Heart left ventricle (tissue), 16 donors: Measurements from ENCODE around the gene STEAP1B. TPM values are rescaled to one million over a fixed set of nuclear protein-coding genes. Genes with fewer than 3 reads are reported as not detected.
A peak's percentile ranks its signal among the peaks of the same experiment; 100 is the strongest.

Source experiments
- ATAC-seq, 4 donors: fragments of 200-7000 bp; cut with Tn5 transposase; one replicate each; pipeline ENCODE4 v1.9.1; 2020 to 2022; ENCODE audit warnings: moderate library complexity in 4 of 4, mild to moderate bottlenecking in 3 of 4, moderate number of reproducible peaks in 1 of 4
- DNase-seq, 5 donors: peaks; one replicate each; pipeline ENCODE4 v3.0.0-alpha.2; 2020
- H3K27ac ChIP-seq, 12 donors: fragments of 200-600 bp; sonication (generic) in 4 of 12; one replicate each; pipeline versions ENCODE4 v1.5.0 to v1.8.0; 2016 to 2022; ENCODE audit warnings: mild to moderate bottlenecking in 2 of 12
- H3K27me3 ChIP-seq, 9 donors: fragments of 200-600 bp; sonication (generic) in 2 of 9; one replicate each; pipeline versions ENCODE4 v1.5.1 to v1.8.0; 2016 to 2022; ENCODE audit warnings: mild to moderate bottlenecking in 3 of 9
- H3K36me3 ChIP-seq, 9 donors: fragments of 200-600 bp; sonication (generic) in 2 of 9; one replicate each; pipeline versions ENCODE4 v1.5.0 to v1.8.0; 2018 to 2022; ENCODE audit warnings: mild to moderate bottlenecking in 2 of 9
- H3K4me1 ChIP-seq, 12 donors: fragments of 200-600 bp; sonication (generic) in 4 of 12; one replicate each; pipeline versions ENCODE4 v1.5.0 to v1.8.0; 2016 to 2022; ENCODE audit warnings: mild to moderate bottlenecking in 3 of 12
- H3K4me3 ChIP-seq, 12 donors: fragments of 200-600 bp; sonication (generic) in 4 of 12; one replicate each; pipeline versions ENCODE4 v1.5.0 to v1.8.0; 2017 to 2022; ENCODE audit warnings: mild to moderate bottlenecking in 9 of 12, moderate library complexity in 4 of 12
- H3K9me3 ChIP-seq, 12 donors: fragments of 200-600 bp; sonication (generic) in 4 of 12; one replicate each; pipeline versions ENCODE4 v1.5.0 to v1.8.0; 2016 to 2022; ENCODE audit warnings: mild to moderate bottlenecking in 1 of 12
- CTCF ChIP-seq, 12 donors: fragments of 200-600 bp; sonication (generic) in 4 of 12; IDR thresholded peaks; one replicate each; pipeline versions ENCODE4 v1.5.0 to v1.8.0; 2018 to 2022; ENCODE audit warnings: antibody characterized with exemption in 12 of 12, mild to moderate bottlenecking in 5 of 12
- POLR2A ChIP-seq, 2 donors: fragments of 450-650 bp; IDR thresholded peaks; one replicate each; pipeline ENCODE4 v1.6.1; 2017; ENCODE audit warnings: antibody characterized with exemption in 2 of 2, mild to moderate bottlenecking in 2 of 2, moderate library complexity in 2 of 2
- WGBS, 4 donors: extraction: QIAGEN DNeasy Blood & Tissue Kit in 2 of 4; methylation state at CpG; one replicate each; pipeline versions ENCODE4 v1.1.5 to v1.1.7; 2013 to 2018; 5-methylcytosine and 5-hydroxymethylcytosine counted together
- intact Hi-C, 10 donors: fragments of 100-400 bp; cut with DNase I; formaldehyde crosslinking; loops; one replicate each; pipeline versions ENCODE4 v1.11.1 to v1.14.2; 2022
- polyA plus RNA-seq, 2 donors: library from polyadenylated mRNA; stranded (reverse); fragments of 200-250 nt; gene quantifications; one replicate each; pipeline ENCODE4 v1.2.3, GENCODE V29; 2013
- total RNA-seq, 9 donors: library from RNA; depleted of rRNA in 2 of 9; stranded (reverse); fragments of >200 nt in 2 of 9; fragmentation: NEBNext Ultra II Directional in 3 of 9; extraction: Animal tissue kit (Norgen Biotek cat#: 25700) in 3 of 9; gene quantifications; one replicate each; pipeline versions ENCODE4 v1.1.0 to v1.2.4, GENCODE V29; 2016 to 2023
- donor health status: ischemic (EF 13 %, LVEDD 7.1; RV severe dilation, severe dysfunction).
- donor health status: healthy with polysubstance abuse.
- donor health status: DM: no; HTN: yes; CAD: no.
- donor health status: DM: no; HTN: no; CAD: no.
- donor health status: ischemic (EF 25% LVEDD 6.9; RV normal size, moderate dysfunction).
- donor health status: ischemic (EF 25% LVEDD 5.7; RV mildly dilated, moderate dysfunction).
- donor health status: healthy.
- donor health status: DM: yes; HTN: yes; CAD: no.
- donor health status: ischemic (EF 35%, LVEDD 5.7; RV mildly dilated, moderate dysfunction).
- donor health status: nonischemic (EF 11% LVEDD 7.7; RV severe dilation, severe dysfunction).
- donor health status: DM: yes; HTN: yes; CAD: no.
- donor health status: PGD.
- donor health status: ischemic (EF 29% LVEDD 5.4; RV normal size, mild dysfunction).
- donor health status: nonischemic (EF 23%, LVEDD 6.1; RV moderate dilation, normal function).

STEAP1B gene
- total and polyA plus RNA-seq, 11 donors: 0.26 to 1.7 (median 0.51) TPM; not detected in 2

GRCh38 chr7:22460363-22460988 is 39.5 kb downstream of the STEAP1B start:
- intact Hi-C loops: no loop called here
- H3K27ac ChIP-seq: no peak overlapping the region
- H3K36me3 ChIP-seq: no peaks in the 10 kb centered on the region
- TF ChIP-seq POLR2A (IDR thresholded peaks at IDR 0.05): no peak
- ATAC-seq: no peak
- no peak overlapping the region for H3K4me3 ChIP-seq
- no peak for DNase-seq
- H3K27me3 ChIP-seq: no peaks in the 10 kb centered on the region
- 85 to 96% (median 94%) methylated on average over 5 of the region's 5 CpGs for WGBS, 4 donors
- peaks cover 0 to 4% (median 0%) of the 10 kb centered on the region in 12 donors for H3K4me1 ChIP-seq
- H3K9me3 ChIP-seq: peaks cover 0 to 3% (median 0%) of the 10 kb centered on the region in 12 donors

DNA sequence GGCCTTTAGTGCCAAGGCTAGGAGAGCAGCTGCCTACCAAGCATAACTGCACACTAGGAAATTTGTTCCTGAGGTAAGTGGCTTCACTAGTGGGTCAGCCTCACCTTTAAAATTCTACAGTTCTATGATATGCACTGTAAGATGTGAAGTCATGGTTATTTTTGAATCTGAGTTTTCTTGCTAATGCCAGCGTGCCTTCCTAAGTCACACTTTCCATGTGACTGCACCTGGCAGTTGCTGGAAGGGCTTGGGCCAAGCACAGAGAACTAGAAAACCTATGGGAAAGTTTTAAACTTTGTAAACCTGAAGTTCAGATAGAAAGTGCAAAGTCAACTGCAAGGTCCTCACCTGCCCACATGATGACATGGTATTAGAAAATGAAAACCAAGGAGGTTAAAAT is 42.5 kb downstream of the STEAP1B start:
- H3K9me3 ChIP-seq: no peaks in the 10 kb centered on the region
- no peak overlapping the region for H3K27ac ChIP-seq
- peaks cover 0 to 8% (median under 1%) of the 10 kb centered on the region in 12 donors for H3K4me1 ChIP-seq
- ATAC-seq: no peak
- H3K4me3 ChIP-seq: no peak overlapping the region
- no peaks in the 10 kb centered on the region for H3K36me3 ChIP-seq
- no peak for TF ChIP-seq CTCF (IDR thresholded peaks at IDR 0.05)
- TF ChIP-seq POLR2A (IDR thresholded peaks at IDR 0.05): no peak
- H3K27me3 ChIP-seq: peaks cover 0 to 14% (median 0%) of the 10 kb centered on the region in 9 donors
- 50 to 75% (median 66%) methylated on average over 1 of the region's 1 CpG for WGBS, 4 donors
- intact Hi-C loops: no loop called here
- DNase-seq: no peak

DNA sequence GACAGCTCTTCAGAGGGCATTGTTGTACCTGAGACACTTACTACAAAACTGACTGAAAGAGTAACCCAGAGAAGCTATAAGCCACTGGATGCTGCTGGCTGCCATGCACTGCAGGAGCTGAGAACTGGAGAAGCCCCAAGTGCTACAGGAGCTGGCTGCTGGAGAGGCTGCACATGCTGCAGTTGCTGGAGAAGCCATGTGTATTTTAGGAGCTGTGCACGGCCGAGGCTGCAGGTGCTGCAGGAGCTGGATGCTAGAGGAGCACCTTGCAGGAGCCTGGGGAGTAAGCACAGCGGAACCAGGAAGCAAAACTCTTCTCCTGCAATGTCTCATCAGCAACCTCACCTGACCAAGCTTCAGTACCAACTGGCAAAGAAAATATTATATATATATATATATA is 45.5 kb downstream of the STEAP1B start:
- TF ChIP-seq CTCF (IDR thresholded peaks at IDR 0.05) (no peak), POLR2A (IDR thresholded peaks at IDR 0.05) (no peak)
- 83 to 88% (median 86%) methylated on average over 3 of the region's 3 CpGs for WGBS, 4 donors
- peaks cover 0 to 22% (median 0%) of the 10 kb centered on the region in 9 donors for H3K27me3 ChIP-seq
- no peaks in the 10 kb centered on the region for H3K36me3 ChIP-seq
- no peak overlapping the region for H3K4me3 ChIP-seq
- no peak overlapping the region for H3K27ac ChIP-seq
- intact Hi-C loops: no loop called here
- no peaks in the 10 kb centered on the region for H3K9me3 ChIP-seq
- no peak for DNase-seq
- H3K4me1 ChIP-seq: peaks cover 0 to 14% (median 5%) of the 10 kb centered on the region in 12 donors
- no peak for ATAC-seq

DNA sequence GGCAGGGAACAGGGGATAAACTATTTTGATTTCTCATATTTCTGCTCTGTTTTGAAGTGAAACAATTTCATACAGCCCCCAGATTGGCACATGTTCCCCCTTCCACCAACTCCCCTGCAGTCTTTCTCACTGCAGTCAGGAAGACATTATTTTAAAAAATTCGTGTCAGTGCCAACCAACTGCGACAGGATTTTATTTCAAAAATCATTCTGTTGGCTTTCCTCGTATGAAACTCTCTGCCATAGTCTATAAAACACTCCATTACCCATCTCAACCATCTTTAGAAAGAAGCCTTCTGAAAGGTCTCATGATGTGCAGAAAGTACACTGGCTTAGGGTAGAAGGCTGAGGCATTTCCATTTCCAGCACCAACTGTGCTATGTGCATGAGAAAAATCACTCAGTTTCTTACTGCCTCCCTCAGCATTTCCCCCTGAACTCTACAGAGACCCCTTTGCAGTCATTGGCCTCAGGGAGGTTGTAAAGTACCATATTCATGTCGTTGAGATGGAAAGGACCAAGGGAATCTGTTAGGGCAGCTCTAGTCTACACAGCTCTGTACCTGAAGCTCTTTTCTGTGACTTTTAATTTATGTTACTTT is 46.9 kb downstream of the STEAP1B start:
- H3K27ac ChIP-seq: no peak overlapping the region
- no peaks in the 10 kb centered on the region for H3K9me3 ChIP-seq
- no peak for TF ChIP-seq CTCF (IDR thresholded peaks at IDR 0.05)
- intact Hi-C loops: no loop called here
- WGBS, 4 donors: 51 to 53% (median 52%) methylated on average over 4 of the region's 4 CpGs
- H3K36me3 ChIP-seq: no peaks in the 10 kb centered on the region
- peaks cover 0 to 14% (median 5%) of the 10 kb centered on the region in 12 donors for H3K4me1 ChIP-seq
- no peak for DNase-seq
- peaks cover 0 to 22% (median 0%) of the 10 kb centered on the region in 9 donors for H3K27me3 ChIP-seq
- ATAC-seq: no peak
- H3K4me3 ChIP-seq: peak overlapping the region in 1 of 12 donors; percentile 24
